ENCODE measurements around the gene PPFIBP1.
"Not testable (repeated sequence)": the region's sequence is repeated elsewhere in the genome, so short reads cannot be mapped to it uniquely, and the experiment has no call there.

- not testable (repeated sequence) for TF ChIP-seq EZH2 (IDR thresholded peaks at IDR 0.05; ENCODE audit: low read length); CTCF (optimal IDR thresholded peaks at IDR 0.05 in 1 of 3, IDR thresholded peaks at IDR 0.05 in 1 of 3, conservative IDR thresholded peaks at IDR 0.05 in 1 of 3; ENCODE audit: extremely low read depth in 1 of 3, insufficient read depth in 2 of 3, low read length in 3 of 3)
Measured at GRCh38 chr12:27734321-27734720, 210.3 kb downstream of the PPFIBP1 start.
